H9 (cell line): Measurements from ENCODE around the gene GSTM3. TPM values are rescaled to one million over a fixed set of nuclear protein-coding genes. Genes with fewer than 3 reads are reported as not detected.

Source experiments
- DNase-seq: peaks from one replicate; pipeline ENCODE4 v3.0.0-alpha.2; 2017
- H2AFZ ChIP-seq: one replicate; pipeline ENCODE4 v1.6.1; 2013; ENCODE audit warnings: mild to moderate bottlenecking, low read length, control low read depth, moderate library complexity
- H2AK5ac ChIP-seq: 2 replicates; pipeline ENCODE4 v1.6.1; 2013; ENCODE audit warnings: low read length, control low read depth, mixed read lengths; ENCODE audit not compliant: insufficient read length
- H2BK120ac ChIP-seq: one replicate; pipeline ENCODE4 v1.6.1; 2013; ENCODE audit warnings: low read depth, mild to moderate bottlenecking, low read length, control low read depth, inconsistent platforms; ENCODE audit not compliant: poor library complexity, severe bottlenecking
- H2BK12ac ChIP-seq: 2 replicates; pipeline ENCODE4 v1.6.1; 2013; ENCODE audit warnings: low read length, control low read depth, mixed read lengths, low read depth; ENCODE audit not compliant: insufficient read length
- H2BK15ac ChIP-seq: 2 replicates; pipeline ENCODE4 v1.6.1; 2013; ENCODE audit warnings: low read depth, low read length, control low read depth
- H2BK20ac ChIP-seq: one replicate; pipeline ENCODE4 v1.6.1; 2013; ENCODE audit warnings: low read depth, mild to moderate bottlenecking, low read length, control low read depth, inconsistent platforms; ENCODE audit not compliant: poor library complexity, severe bottlenecking
- H2BK5ac ChIP-seq: 2 replicates; pipeline ENCODE4 v1.6.1; 2013; ENCODE audit warnings: low read length, control low read depth, mixed read lengths; ENCODE audit not compliant: insufficient read length
- H3K14ac ChIP-seq: 2 replicates; pipeline ENCODE4 v1.6.1; 2013; ENCODE audit warnings: low read length, control low read depth; ENCODE audit not compliant: insufficient read depth
- H3K18ac ChIP-seq: 2 replicates; pipeline ENCODE4 v1.6.1; 2013; ENCODE audit warnings: low read depth, mild to moderate bottlenecking, mixed read lengths, low read length, control low read depth; ENCODE audit not compliant: insufficient read length
- H3K23ac ChIP-seq: 2 replicates; pipeline ENCODE4 v1.6.1; 2013; ENCODE audit warnings: low read length, control low read depth, mixed read lengths, low read depth; ENCODE audit not compliant: insufficient read length
- H3K23me2 ChIP-seq: 2 replicates; pipeline ENCODE4 v1.6.1; 2013; ENCODE audit warnings: low read depth, mild to moderate bottlenecking, mixed read lengths, low read length, control low read depth; ENCODE audit not compliant: insufficient read length, poor library complexity, severe bottlenecking
- H3K27ac ChIP-seq: 2 replicates; pipeline ENCODE4 v1.5.1; 2013; ENCODE audit warnings: low read length, control low read depth, mixed read lengths, low read depth; ENCODE audit not compliant: insufficient read length
- H3K27me3 ChIP-seq: 2 replicates; pipeline ENCODE4 v1.6.1; 2013; ENCODE audit warnings: low read length, control low read depth, inconsistent platforms; ENCODE audit not compliant: insufficient read depth
- H3K4ac ChIP-seq: 2 replicates; pipeline ENCODE4 v1.6.1; 2013; ENCODE audit warnings: low read depth, mild to moderate bottlenecking, control low read depth, inconsistent platforms, low read length, moderate library complexity
- H3K4me1 ChIP-seq: 2 replicates; pipeline ENCODE4 v1.6.1; 2013; ENCODE audit warnings: low read length, control low read depth, inconsistent platforms; ENCODE audit not compliant: insufficient read depth
- H3K4me2 ChIP-seq: 2 replicates; pipeline ENCODE4 v1.6.1; 2013; ENCODE audit warnings: low read length, control low read depth, mixed read lengths; ENCODE audit not compliant: insufficient read length, insufficient read depth
- H3K56ac ChIP-seq: 2 replicates; pipeline ENCODE4 v1.6.1; 2013; ENCODE audit warnings: low read depth, mild to moderate bottlenecking, mixed read lengths, low read length, control low read depth; ENCODE audit not compliant: insufficient read length
- H3K79me1 ChIP-seq: 2 replicates; pipeline ENCODE4 v1.6.1; 2013; ENCODE audit warnings: low read depth, mild to moderate bottlenecking, moderate library complexity, low read length, control low read depth, inconsistent platforms; ENCODE audit not compliant: insufficient read depth, poor library complexity, severe bottlenecking
- H3K79me2 ChIP-seq: 2 replicates; pipeline ENCODE4 v1.6.1; 2013; ENCODE audit warnings: low read length, control low read depth, inconsistent platforms; ENCODE audit not compliant: insufficient read depth
- H3K9ac ChIP-seq: 2 replicates; pipeline ENCODE4 v1.6.1; 2013; ENCODE audit warnings: low read length, control low read depth, mixed read lengths; ENCODE audit not compliant: insufficient read length; ENCODE audit errors: extremely low read depth
- H3K9me3 ChIP-seq: one replicate; pipeline ENCODE4 v1.6.1; 2013; ENCODE audit warnings: low read depth, low read length, inconsistent platforms; ENCODE audit not compliant: control insufficient read depth
- H3T11ph ChIP-seq: one replicate; pipeline ENCODE4 v1.6.1; 2013; ENCODE audit warnings: mild to moderate bottlenecking, low read length, control low read depth, inconsistent platforms
- H4K20me1 ChIP-seq: one replicate; pipeline ENCODE4 v1.6.1; 2013; ENCODE audit not compliant: control insufficient read depth, insufficient read length, insufficient read depth
- H4K5ac ChIP-seq: 2 replicates; pipeline ENCODE4 v1.6.1; 2013; ENCODE audit warnings: low read depth, mild to moderate bottlenecking, mixed read lengths, low read length, control low read depth; ENCODE audit not compliant: insufficient read length
- H4K8ac ChIP-seq: replicated peaks from 2 replicates; pipeline ENCODE4 v1.6.1; 2013; ENCODE audit warnings: low read length, control low read depth, mixed read lengths, low read depth; ENCODE audit not compliant: insufficient read length
- H4K91ac ChIP-seq: 2 replicates; pipeline ENCODE4 v1.6.1; 2013; ENCODE audit warnings: low read depth, mild to moderate bottlenecking, moderate library complexity, mixed read lengths, low read length, control low read depth; ENCODE audit not compliant: insufficient read length
- H3K27ac Mint-ChIP-seq, 3 experiments: 2 replicates in 2 of 3; 3 replicates in 1 of 3; pipeline ENCODE4 v1.8.0; 2020 to 2021; ENCODE audit warnings: mixed read lengths in 3 of 3, mild to moderate bottlenecking in 1 of 3, moderate library complexity in 1 of 3
- H3K27me3 Mint-ChIP-seq: 2 replicates; pipeline ENCODE4 v1.8.0; 2021; ENCODE audit warnings: low read depth, mild to moderate bottlenecking, moderate library complexity, mixed read lengths
- H3K36me3 Mint-ChIP-seq, 3 experiments: 2 replicates in 2 of 3; 3 replicates in 1 of 3; pipeline ENCODE4 v1.8.0; 2020 to 2021; ENCODE audit warnings: low read depth in 3 of 3, mixed read lengths in 3 of 3; ENCODE audit not compliant: insufficient read depth in 1 of 3
- H3K4me1 Mint-ChIP-seq, 2 experiments: 2 replicates each; pipeline ENCODE4 v1.8.0; 2020; ENCODE audit warnings: mixed read lengths in 2 of 2
- H3K4me3 Mint-ChIP-seq, 2 experiments: 2 replicates in 1 of 2; 3 replicates in 1 of 2; pipeline ENCODE4 v1.8.0; 2020 to 2021; ENCODE audit warnings: mild to moderate bottlenecking in 2 of 2, mixed read lengths in 2 of 2, moderate library complexity in 1 of 2
- H3K9me3 Mint-ChIP-seq, 2 experiments: 2 replicates in 1 of 2; 3 replicates in 1 of 2; pipeline ENCODE4 v1.8.0; 2020; ENCODE audit warnings: mild to moderate bottlenecking in 2 of 2, mixed read lengths in 2 of 2, moderate library complexity in 1 of 2
- WGBS: extraction: QIAGEN DNeasy Blood & Tissue Kit; methylation state at CpG from one replicate; pipeline ENCODE4 v1.1.7; 2013; ENCODE audit warnings: missing lambda C conversion rate, low lambda C conversion rate, mixed read lengths; ENCODE audit not compliant: insufficient read length; ENCODE audit errors: extremely low coverage; 5-methylcytosine and 5-hydroxymethylcytosine counted together
- total RNA-seq: library from RNA; stranded (reverse); gene quantifications from 2 replicates; pipeline ENCODE4 v1.2.1, GENCODE V29; 2021
- TF ChIP-seq, protein P1 (sequence below): fragments of 200-600 bp; sonication (generic); conservative IDR thresholded peaks from 3 replicates; pipeline ENCODE4 v1.8.0; 2021; ENCODE audit warnings: antibody characterized with exemption, mild to moderate bottlenecking

The GSTM3 gene
- total RNA-seq, 1 experiment from 2014 or later, result 3.5 TPM

DNA sequence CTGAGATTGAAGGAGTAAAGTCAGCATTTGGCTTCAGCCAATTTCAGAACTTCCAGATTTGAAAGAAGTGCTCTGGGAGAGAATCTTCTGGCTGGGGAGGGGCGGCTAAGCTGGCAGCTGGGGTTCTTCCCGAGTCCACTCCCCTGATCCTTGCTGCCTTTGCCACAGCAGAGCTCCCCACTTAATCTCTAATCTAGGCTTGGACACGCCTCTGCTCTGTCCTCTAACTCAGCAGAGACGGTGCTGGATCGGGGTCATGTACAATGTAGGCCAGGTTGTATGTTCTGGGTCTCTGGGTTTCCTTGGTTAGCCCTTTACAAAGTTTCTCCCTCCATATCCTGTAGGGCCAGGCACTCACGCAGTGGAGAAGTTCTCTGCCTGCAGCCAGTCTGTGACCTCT, 10.1 kb upstream of the GSTM3 start:
- Histone ChIP-seq H2AFZ (no peak overlapping the region), H3K23ac (no peak overlapping the region), H2BK5ac (no peak overlapping the region), H3K4ac (no peak overlapping the region), H3K56ac (no peak overlapping the region), H3K27ac (no peak overlapping the region), H3T11ph (no peak overlapping the region), H3K23me2 (no peaks in the 10 kb centered on the region), H3K18ac (no peak overlapping the region), H4K20me1 (no peaks in the 10 kb centered on the region), H2BK12ac (no peak overlapping the region), H3K9me3 (no peaks in the 10 kb centered on the region), H2BK15ac (no peak overlapping the region), H3K79me2 (no peaks in the 10 kb centered on the region), H4K8ac (no peak overlapping the region), H2BK120ac (no peak overlapping the region), H3K14ac (no peak overlapping the region), H3K79me1 (no peaks in the 10 kb centered on the region), H3K4me2 (no peak overlapping the region), H2BK20ac (no peak overlapping the region), H3K9ac (no peak overlapping the region), H3K27me3 (no peaks in the 10 kb centered on the region), H4K5ac (no peak overlapping the region), H2AK5ac (no peak overlapping the region), H4K91ac (no peak overlapping the region), H3K4me1 (no peaks in the 10 kb centered on the region)
- WGBS, result no CpG with 5 or more reads among the region's 6 CpGs
- TF ChIP-seq, protein P1, sequence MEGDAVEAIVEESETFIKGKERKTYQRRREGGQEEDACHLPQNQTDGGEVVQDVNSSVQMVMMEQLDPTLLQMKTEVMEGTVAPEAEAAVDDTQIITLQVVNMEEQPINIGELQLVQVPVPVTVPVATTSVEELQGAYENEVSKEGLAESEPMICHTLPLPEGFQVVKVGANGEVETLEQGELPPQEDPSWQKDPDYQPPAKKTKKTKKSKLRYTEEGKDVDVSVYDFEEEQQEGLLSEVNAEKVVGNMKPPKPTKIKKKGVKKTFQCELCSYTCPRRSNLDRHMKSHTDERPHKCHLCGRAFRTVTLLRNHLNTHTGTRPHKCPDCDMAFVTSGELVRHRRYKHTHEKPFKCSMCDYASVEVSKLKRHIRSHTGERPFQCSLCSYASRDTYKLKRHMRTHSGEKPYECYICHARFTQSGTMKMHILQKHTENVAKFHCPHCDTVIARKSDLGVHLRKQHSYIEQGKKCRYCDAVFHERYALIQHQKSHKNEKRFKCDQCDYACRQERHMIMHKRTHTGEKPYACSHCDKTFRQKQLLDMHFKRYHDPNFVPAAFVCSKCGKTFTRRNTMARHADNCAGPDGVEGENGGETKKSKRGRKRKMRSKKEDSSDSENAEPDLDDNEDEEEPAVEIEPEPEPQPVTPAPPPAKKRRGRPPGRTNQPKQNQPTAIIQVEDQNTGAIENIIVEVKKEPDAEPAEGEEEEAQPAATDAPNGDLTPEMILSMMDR, result no peak
- Mint-ChIP-seq H3K27me3 (peaks cover 40% of the 10 kb centered on the region), H3K4me1 (no peaks in the 10 kb centered on the region), H3K36me3 (peaks cover 3 to 6% (median 4%) of the 10 kb centered on the region in 3 experiments; a peak in 5 of 7 replicates), H3K27ac (no peak overlapping the region), H3K9me3 (peaks cover 18 to 26% of the 10 kb centered on the region in 2 experiments), H3K4me3 (no peak overlapping the region)
- no peak for DNase-seq
